Measurements from ENCODE around the gene IQCE. TPM values are rescaled to one million over a fixed set of nuclear protein-coding genes. Genes with fewer than 3 reads are reported as not detected.

IQCE gene
- total and polyA plus RNA-seq, 10 of the 15 experiments (the other 5 are each of a cell fraction or from before 2014, with no cell fraction given): 0.37 to 8.1 (median 3.7) TPM

DNA sequence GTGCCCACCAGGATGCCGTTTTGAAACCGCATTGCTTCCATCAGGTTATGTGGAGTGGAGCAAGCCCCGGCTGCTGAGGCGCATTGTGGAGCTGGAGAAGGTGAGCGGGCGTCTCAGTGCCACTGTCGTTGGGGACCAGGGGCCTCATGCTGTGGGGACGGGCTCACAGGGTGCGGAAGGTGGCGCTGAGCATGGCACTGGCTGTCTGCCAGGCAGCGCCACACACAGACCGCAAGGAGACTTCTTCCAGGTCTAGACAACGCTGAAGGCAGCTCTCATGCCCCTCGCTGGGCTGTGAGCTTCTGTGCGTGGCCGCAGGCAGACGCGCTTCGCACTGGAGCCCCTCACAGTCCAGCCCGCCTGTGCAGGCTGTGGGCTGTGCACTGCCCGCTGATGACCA lies 29.0 kb downstream of the IQCE start:
- ATAC-seq (no peak), FAIRE-seq (no peak)
- BruUV-seq (replicated peaks): no TSS peak

DNA sequence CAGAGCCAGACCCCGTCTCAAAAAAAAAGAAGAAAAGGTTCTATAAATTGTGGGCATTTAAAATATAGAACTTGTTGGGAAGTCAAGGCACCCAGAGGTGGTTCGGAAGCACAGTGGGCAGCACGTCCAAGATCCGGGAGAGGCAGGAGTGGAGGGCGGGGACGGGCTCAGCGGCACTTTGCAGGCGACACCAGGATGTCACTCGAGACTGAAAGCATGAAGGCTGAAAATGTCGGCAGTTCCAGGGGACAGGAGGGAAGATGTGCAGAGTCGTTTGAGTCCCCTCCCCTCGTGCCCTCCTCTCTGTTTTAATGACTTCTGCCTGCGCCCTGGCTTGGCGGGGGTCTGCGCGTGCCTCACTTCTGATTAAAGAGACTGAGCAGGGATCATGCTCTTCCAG lies 30.6 kb downstream of the IQCE start:
- in situ Hi-C loops (cut with MboI) (no loop called here), intact Hi-C loops (cut with micrococcal nuclease; ENCODE audit: unreplicated experiment) (no loop called here)
- no peak overlapping the region for H3K4me3 ChIP-seq
- BruUV-seq (replicated peaks): no TSS peak
- no peaks in the 10 kb centered on the region for H3K79me2 ChIP-seq (ENCODE audit: control insufficient read depth, insufficient read depth, low read length)
- H3K36me3 ChIP-seq (ENCODE audit: control insufficient read depth in 2 of 2, insufficient read depth in 2 of 2, low read length in 1 of 2): peaks cover 1 to 3% of the 10 kb centered on the region in 2 experiments; a peak in 2 of 4 replicates
- FAIRE-seq: no peak
- no peaks in the 10 kb centered on the region for H4K20me1 ChIP-seq (ENCODE audit: control insufficient read depth, insufficient read depth)
- no peaks in the 10 kb centered on the region for H3K9me3 ChIP-seq (replicated peaks; ENCODE audit: control insufficient read depth, insufficient read depth, low read length)
- H3K9ac ChIP-seq (ENCODE audit: control insufficient read depth, insufficient read depth, low read length): no peak overlapping the region
- H2AFZ ChIP-seq (ENCODE audit: control insufficient read depth, low read depth, low read length): no peak overlapping the region
- no peak for ATAC-seq
- WGBS (ENCODE audit: insufficient coverage, insufficient replicate concordance, low lambda C conversion rate, missing lambda C conversion rate): 92% methylated on average over 16 of the region's 16 CpGs
- H3K4me1 ChIP-seq (ENCODE audit: control insufficient read depth, insufficient read depth, low read length): no peaks in the 10 kb centered on the region
- ChIA-PET SMC1A (ENCODE audit: uncharacterized antibody, unreplicated experiment) (no interaction called here), CTCF (interaction anchor here (1.2 kb wide), 2 partner anchors 9 to 121 kb away, joined by 3 read pairs; no protein-coding TSS in a partner anchor), POLR2A (no interaction called here), RAD21 (ENCODE audit: unreplicated experiment) (interaction anchor here (1.1 kb wide), 1 partner anchor 61 kb away, joined by 3 read pairs; no protein-coding TSS in a partner anchor)
- H3K27me3 ChIP-seq (replicated peaks in 1 of 2; ENCODE audit: control insufficient read depth in 2 of 2, insufficient read depth in 2 of 2, low read length in 1 of 2): no peaks in the 10 kb centered on the region
- H3K27ac ChIP-seq (ENCODE audit: control insufficient read depth, insufficient read depth): no peak overlapping the region
- H3K4me2 ChIP-seq (ENCODE audit: control insufficient read depth, insufficient read depth): no peak overlapping the region
- TF ChIP-seq PAX8 (IDR thresholded peaks at IDR 0.05) (no peak), SREBF2 (IDR thresholded peaks at IDR 0.05; ENCODE audit: low read length) (no peak), EGR1 (IDR thresholded peaks at IDR 0.05; ENCODE audit: borderline replicate concordance in 1 of 2, low read depth in 2 of 2, low read length in 2 of 2) (no peak), TCF3 (IDR thresholded peaks at IDR 0.05; ENCODE audit: borderline replicate concordance, insufficient read depth, low read depth, low read length) (no peak), ASH2L (IDR thresholded peaks at IDR 0.05; ENCODE audit: borderline replicate concordance, low read depth) (no peak), ZBED1 (IDR thresholded peaks at IDR 0.05; ENCODE audit: borderline replicate concordance) (no peak), MTA2 (IDR thresholded peaks at IDR 0.05; ENCODE audit: low read depth) (no peak), NFIC (IDR thresholded peaks at IDR 0.05; ENCODE audit: low read depth, low read length) (no peak), HCFC1 (IDR thresholded peaks at IDR 0.05; ENCODE audit: low read length) (no peak), KAT2A (conservative IDR thresholded peaks at IDR 0.05; ENCODE audit: control insufficient read depth, low read depth, low read length) (no peak), USF1 (IDR thresholded peaks at IDR 0.05; ENCODE audit: borderline replicate concordance, extremely low read length, insufficient read depth, low read depth, low read length) (no peak), IRF4 (IDR thresholded peaks at IDR 0.05; ENCODE audit: low read depth, low read length) (no peak), SPI1 (IDR thresholded peaks at IDR 0.05; ENCODE audit: borderline replicate concordance, insufficient read depth, low read depth, low read length) (no peak), JUND (IDR thresholded peaks at IDR 0.05; ENCODE audit: low read depth, low read length) (no peak)
- TF ChIP-seq, protein P1, sequence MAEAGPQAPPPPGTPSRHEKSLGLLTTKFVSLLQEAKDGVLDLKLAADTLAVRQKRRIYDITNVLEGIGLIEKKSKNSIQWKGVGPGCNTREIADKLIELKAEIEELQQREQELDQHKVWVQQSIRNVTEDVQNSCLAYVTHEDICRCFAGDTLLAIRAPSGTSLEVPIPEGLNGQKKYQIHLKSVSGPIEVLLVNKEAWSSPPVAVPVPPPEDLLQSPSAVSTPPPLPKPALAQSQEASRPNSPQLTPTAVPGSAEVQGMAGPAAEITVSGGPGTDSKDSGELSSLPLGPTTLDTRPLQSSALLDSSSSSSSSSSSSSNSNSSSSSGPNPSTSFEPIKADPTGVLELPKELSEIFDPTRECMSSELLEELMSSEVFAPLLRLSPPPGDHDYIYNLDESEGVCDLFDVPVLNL (IDR thresholded peaks at IDR 0.05; ENCODE audit: low read depth, low read length): no peak
- no peak for DNase-seq (ENCODE audit: low read depth, low spot score)

More for the DNA sequence above, 29.0 kb downstream of the IQCE start:
- RAD21 ChIA-PET (ENCODE audit: unreplicated experiment): no interaction called here
- 94% methylated on average over 19 of the region's 21 CpGs for WGBS (ENCODE audit: insufficient coverage, insufficient replicate concordance, low lambda C conversion rate, missing lambda C conversion rate)
- intact Hi-C loops (cut with micrococcal nuclease; ENCODE audit: unreplicated experiment): no loop called here
- no peak overlapping the region for H3K27ac ChIP-seq (ENCODE audit: control insufficient read depth, insufficient read depth)
- H3K4me1 ChIP-seq (ENCODE audit: control insufficient read depth, insufficient read depth, low read length): no peaks in the 10 kb centered on the region
- no peaks in the 10 kb centered on the region for H3K27me3 ChIP-seq (replicated peaks in 1 of 2; ENCODE audit: control insufficient read depth in 2 of 2, insufficient read depth in 2 of 2, low read length in 1 of 2)
- POLR2A ChIA-PET: no interaction called here
- DNase-seq (ENCODE audit: low read depth, low spot score): no peak
- no peak overlapping the region for H2AFZ ChIP-seq (ENCODE audit: control insufficient read depth, low read depth, low read length)
- no peaks in the 10 kb centered on the region for H3K79me2 ChIP-seq (ENCODE audit: control insufficient read depth, insufficient read depth, low read length)
- no peak overlapping the region for H3K4me2 ChIP-seq (ENCODE audit: control insufficient read depth, insufficient read depth)
- TF ChIP-seq ETV6 (conservative IDR thresholded peaks at IDR 0.05 in 1 of 2, IDR thresholded peaks at IDR 0.05 in 1 of 2; ENCODE audit: borderline replicate concordance in 1 of 2, low read depth in 1 of 2): no peak
- H3K9ac ChIP-seq (ENCODE audit: control insufficient read depth, insufficient read depth, low read length): no peak overlapping the region
- SMC1A ChIA-PET (ENCODE audit: uncharacterized antibody, unreplicated experiment): no interaction called here
- in situ Hi-C loops (cut with MboI): no loop called here
- H3K36me3 ChIP-seq (ENCODE audit: control insufficient read depth in 2 of 2, insufficient read depth in 2 of 2, low read length in 1 of 2): peaks cover 1 to 3% of the 10 kb centered on the region in 2 experiments; a peak in 2 of 4 replicates
- no peak overlapping the region for H3K4me3 ChIP-seq
- H4K20me1 ChIP-seq (ENCODE audit: control insufficient read depth, insufficient read depth): no peaks in the 10 kb centered on the region
- no peaks in the 10 kb centered on the region for H3K9me3 ChIP-seq (replicated peaks; ENCODE audit: control insufficient read depth, insufficient read depth, low read length)
- CTCF ChIA-PET: no interaction called here
